HG02759 (cell line): ENCODE data around the gene AGPAT2.

ENCODE experiments used
- ATAC-seq: cut with Tn5 transposase; IDR thresholded peaks from one replicate; pipeline ENCODE4 v1.9.1; 2021; ENCODE audit warnings: mild to moderate bottlenecking, moderate library complexity; ENCODE audit not compliant: unreplicated experiment

The AGPAT2 gene

GRCh38 chr9:136686794-136687711 is at the start of gene AGPAT2:
TSS of gene AGPAT2 (minus strand) at chr9:136687457. CDS start at chr9:136687357, 100 bp downstream.
- ATAC-seq, result peak; percentile 69

- ATAC-seq, result no peak
These were observed 48.7 kb upstream of the AGPAT2 start for GRCh38 chr9:136735812-136736480.

GRCh38 chr9:136734837-136735496 is 47.7 kb upstream of the AGPAT2 start:
- ATAC-seq, result no peak

GRCh38 chr9:136733611-136734010 is 46.4 kb upstream of the AGPAT2 start:
- no peak for ATAC-seq

- ATAC-seq, result no peak
These were observed 45.4 kb upstream of the AGPAT2 start for GRCh38 chr9:136732444-136733178.

GRCh38 chr9:136729926-136730325 is 42.7 kb upstream of the AGPAT2 start:
- no peak for ATAC-seq

GRCh38 chr9:136729144-136729543 is 41.9 kb upstream of the AGPAT2 start:
- no peak for ATAC-seq

GRCh38 chr9:136728548-136729123 is 41.4 kb upstream of the AGPAT2 start:
- peak; percentile 32 for ATAC-seq

- ATAC-seq, result peak; percentile 70
These were observed 40.9 kb upstream of the AGPAT2 start for GRCh38 chr9:136728080-136728547.

GRCh38 chr9:136726631-136727191 is 39.5 kb upstream of the AGPAT2 start:
- ATAC-seq, result no peak

- no peak for ATAC-seq
These were observed 38.9 kb upstream of the AGPAT2 start for GRCh38 chr9:136726118-136726517.

GRCh38 chr9:136725612-136726011 is 38.4 kb upstream of the AGPAT2 start:
- no peak for ATAC-seq

GRCh38 chr9:136724772-136725171 is 37.5 kb upstream of the AGPAT2 start:
- no peak for ATAC-seq

GRCh38 chr9:136723989-136724388 is 36.7 kb upstream of the AGPAT2 start:
- no peak for ATAC-seq

- ATAC-seq, result no peak
These were observed 36.2 kb upstream of the AGPAT2 start for GRCh38 chr9:136723362-136723976.

- ATAC-seq, result no peak
These were observed 35.7 kb upstream of the AGPAT2 start for GRCh38 chr9:136722969-136723356.

GRCh38 chr9:136722093-136722968 is 35.1 kb upstream of the AGPAT2 start:
- ATAC-seq, result no peak

- ATAC-seq, result no peak
These were observed 34.3 kb upstream of the AGPAT2 start for GRCh38 chr9:136721339-136722092.
